AG10803 (cell line): ENCODE data around the gene MAN1B1.

Experiments
- DNase-seq: peaks from one replicate; pipeline ENCODE4 v3.0.0; 2010; ENCODE audit warnings: low read depth
- H3K4me3 ChIP-seq: 2 replicates; pipeline ENCODE4 v1.5.1; 2011; ENCODE audit warnings: mild to moderate bottlenecking, low read length, control low read depth
- TF ChIP-seq, protein P1 (sequence below): conservative IDR thresholded peaks from 2 replicates; pipeline ENCODE4 v1.5.1; 2011; ENCODE audit warnings: mild to moderate bottlenecking, low read length, control low read depth, inconsistent platforms

Gene MAN1B1

DNA sequence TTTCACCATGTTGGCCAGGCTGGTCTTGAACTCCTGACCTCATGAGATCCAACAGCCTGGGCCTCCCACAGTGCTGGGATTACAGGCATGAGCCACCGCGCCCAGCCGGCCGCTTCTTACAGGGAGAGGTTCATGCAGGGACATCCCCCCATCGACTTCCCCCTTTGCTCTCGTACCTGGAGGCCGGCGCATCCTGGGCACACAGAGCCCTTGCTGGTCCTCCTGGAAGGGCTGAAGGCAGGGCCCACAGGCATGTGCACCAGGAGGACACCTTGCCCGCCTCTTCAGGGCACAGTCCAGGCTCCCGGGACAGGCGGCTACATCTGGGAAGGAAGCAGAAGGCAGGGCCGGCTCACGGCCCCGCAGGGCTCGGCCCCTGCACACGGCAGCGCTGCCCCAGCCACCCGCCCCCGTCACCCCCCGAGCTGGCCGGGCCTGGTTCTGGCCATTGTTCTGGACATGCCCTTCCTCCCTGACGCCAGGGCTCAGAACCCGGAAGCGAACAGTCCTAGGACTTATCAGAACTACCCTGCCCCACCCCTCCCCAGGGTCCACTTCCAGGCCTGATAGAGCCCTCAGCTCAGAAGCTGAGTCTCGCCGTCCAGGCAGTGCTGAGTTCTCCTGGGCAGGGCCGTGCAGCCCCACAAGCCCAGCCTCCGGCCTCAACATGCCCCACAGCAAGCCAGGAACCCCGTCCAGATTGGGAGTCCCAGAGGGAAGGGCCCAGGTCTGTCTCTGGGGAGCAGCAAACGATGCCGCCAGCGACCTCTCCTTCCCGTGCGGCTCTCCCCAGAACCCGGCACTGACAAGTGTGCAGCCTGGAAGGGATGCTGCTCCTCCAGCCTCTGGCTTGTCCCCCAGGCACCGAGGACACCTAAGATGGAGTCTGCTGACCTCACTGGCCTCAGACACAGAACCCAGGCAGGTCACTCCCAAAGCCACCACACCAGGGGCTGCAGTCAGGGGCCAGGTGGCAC lies 43.7 kb upstream of the MAN1B1 start:
- no peak for DNase-seq
- H3K4me3 ChIP-seq, result no peak overlapping the region
- TF ChIP-seq, protein P1, sequence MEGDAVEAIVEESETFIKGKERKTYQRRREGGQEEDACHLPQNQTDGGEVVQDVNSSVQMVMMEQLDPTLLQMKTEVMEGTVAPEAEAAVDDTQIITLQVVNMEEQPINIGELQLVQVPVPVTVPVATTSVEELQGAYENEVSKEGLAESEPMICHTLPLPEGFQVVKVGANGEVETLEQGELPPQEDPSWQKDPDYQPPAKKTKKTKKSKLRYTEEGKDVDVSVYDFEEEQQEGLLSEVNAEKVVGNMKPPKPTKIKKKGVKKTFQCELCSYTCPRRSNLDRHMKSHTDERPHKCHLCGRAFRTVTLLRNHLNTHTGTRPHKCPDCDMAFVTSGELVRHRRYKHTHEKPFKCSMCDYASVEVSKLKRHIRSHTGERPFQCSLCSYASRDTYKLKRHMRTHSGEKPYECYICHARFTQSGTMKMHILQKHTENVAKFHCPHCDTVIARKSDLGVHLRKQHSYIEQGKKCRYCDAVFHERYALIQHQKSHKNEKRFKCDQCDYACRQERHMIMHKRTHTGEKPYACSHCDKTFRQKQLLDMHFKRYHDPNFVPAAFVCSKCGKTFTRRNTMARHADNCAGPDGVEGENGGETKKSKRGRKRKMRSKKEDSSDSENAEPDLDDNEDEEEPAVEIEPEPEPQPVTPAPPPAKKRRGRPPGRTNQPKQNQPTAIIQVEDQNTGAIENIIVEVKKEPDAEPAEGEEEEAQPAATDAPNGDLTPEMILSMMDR, result no peak

DNA sequence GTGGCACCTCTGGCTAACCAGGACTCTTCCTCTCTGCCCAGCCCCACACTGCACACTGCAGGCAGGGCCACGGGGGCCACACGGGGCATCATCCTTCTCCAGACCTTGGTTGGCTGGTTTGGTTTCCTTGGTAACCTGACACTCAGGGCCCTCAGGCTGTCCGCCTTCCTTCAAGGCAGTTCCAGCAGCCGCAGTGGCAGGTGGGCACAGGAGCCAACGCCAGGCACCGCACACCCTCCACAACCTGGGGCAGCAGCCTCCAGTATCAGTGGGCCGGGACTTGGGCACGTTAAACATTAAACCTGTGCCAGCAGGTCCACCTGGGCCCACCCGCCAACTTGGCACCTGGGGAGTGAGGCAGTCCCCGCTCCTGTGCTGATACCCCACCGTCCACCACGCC lies 42.7 kb upstream of the MAN1B1 start:
- TF ChIP-seq, protein P1, result no peak
- no peak for DNase-seq
- peak overlapping the region; percentile 64 for H3K4me3 ChIP-seq

DNA sequence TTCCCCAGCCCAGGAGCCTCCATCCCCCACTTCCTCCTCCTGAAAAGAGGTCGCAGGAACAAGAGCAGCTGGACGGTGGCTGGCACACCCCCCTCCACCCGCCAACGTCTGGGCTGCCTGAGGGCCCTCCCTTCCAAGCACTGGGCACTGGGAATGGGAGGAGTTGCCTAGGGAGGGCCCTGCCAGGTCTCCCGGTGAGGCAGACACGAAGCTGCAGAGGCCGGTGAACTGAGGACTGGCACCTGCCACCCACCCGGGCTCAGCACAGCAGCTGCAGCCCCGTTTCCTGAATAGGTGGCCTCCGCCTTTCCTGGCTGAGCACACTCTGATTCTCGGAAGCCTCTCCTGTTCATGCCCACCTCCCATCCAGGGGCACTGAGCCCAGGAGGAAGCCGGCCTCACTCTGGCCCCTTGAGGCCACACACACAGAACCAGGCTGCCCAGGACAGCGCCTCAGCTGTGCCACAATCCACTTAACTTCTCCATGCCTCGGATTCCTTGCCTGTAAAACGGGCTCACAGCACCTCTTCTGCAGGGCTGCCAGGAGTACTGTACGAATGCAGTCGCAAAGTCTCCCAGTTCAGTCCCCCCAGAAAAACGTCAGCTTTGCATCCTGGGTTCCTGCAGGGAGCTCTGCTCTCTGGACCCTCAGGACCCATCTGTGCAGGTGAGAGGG lies 42.1 kb upstream of the MAN1B1 start:
- TF ChIP-seq, protein P1, result no peak
- no peak for DNase-seq
- peak overlapping the region; percentile 64 for H3K4me3 ChIP-seq

DNA sequence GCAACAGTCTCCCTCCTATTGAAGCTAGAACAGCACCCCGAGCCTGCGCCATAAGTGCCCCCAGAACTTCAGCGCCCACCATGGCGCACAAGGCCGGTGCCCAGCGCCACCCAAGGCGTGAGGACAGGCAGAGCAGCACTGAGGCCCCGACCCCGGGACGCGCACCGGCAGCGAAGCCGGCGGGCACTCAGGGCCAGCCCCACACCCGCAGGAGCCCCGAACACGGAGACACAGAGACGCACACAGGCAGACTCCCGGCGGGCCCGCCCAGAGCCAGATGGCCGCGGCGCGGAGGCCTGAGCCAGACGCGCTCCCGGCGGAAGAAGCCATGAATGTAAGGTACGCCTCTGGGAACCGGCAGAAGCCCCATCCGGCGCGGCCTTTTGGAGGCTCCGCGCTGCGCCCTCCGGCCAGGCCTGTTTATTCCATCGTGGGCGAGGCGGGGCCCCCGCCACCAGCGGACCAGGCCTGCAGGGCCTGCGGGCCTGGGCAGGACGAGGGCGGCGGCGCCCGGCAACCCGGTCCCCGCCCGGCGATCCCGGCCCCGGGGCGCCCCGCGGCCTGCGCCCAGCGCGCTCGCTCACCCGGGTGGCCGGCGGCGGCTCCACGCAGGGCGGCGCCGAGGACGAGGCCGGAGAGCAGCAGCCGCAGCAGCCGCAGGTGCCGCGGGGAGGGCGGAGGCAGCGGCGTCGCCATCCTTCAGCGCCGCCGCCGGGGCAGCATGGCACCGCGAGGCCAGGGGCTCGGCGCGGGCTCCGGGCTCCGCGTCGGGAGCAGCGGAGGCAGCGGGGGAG lies 41.3 kb upstream of the MAN1B1 start:
- peak overlapping the region; percentile 65 for H3K4me3 ChIP-seq
- TF ChIP-seq, protein P1, result no peak
- DNase-seq, result peak; percentile 49

DNA sequence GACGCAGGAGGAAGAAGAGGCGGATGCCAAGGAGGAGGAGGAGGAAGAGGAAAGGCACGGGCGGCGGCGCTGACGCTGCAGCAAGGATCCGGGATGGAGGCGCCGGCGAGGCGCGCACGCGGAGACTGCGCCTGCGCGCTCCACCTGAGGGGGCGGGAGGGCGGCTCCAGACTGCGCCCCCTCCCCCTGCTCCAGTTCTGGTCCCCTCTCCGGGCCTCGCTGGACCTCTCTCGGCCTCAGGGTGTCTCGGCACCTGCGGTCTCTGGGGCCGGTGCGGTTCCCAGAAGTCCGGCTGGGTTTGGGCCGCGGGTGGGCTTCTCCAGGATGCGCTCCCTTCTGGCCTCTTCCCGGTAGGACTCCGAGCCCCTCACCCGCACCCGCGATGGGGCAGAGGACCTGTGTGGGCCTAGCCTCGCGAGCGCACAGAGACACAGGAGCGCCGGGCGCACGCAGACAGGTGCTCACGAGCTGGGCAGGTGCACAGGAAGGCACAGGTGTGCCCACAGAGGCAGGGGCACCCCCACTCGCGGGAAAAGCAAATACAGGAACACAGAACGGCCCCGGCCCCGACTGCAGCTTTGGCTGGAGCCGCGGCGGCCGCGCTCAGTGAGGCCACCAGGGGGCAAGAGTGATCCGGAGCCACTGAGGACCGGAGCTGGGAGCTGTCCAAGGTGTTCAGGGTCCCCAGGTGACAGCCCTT lies 40.5 kb upstream of the MAN1B1 start, which contains the start of gene NPDC1:
NPDC1 (minus strand) TSS at position 90 of the 700 bp plus-strand sequence. CDS start 188 bp downstream, outside the sequence.
- peak within 1 kb of the TSS; percentile 65 for H3K4me3 ChIP-seq
- TF ChIP-seq, protein P1, result peak; percentile 74
- peak; percentile 57 for DNase-seq
